Measurements from ENCODE around the gene MPC2. TPM values are rescaled to one million over a fixed set of nuclear protein-coding genes. Genes with fewer than 3 reads are reported as not detected.

Gene MPC2
- total and polyA plus RNA-seq, 2 of the 8 experiments (the other 6 are each of a cell fraction or from before 2014, with no cell fraction given): 18.6 to 40.9 TPM

GRCh38 chr1:167924543-167925231 is 12.2 kb downstream of the MPC2 start:
- Histone ChIP-seq H4K5ac (ENCODE audit: insufficient read length, low read depth, low read length) (no peak overlapping the region), H3K23me2 (ENCODE audit: low read depth, low read length) (no peaks in the 10 kb centered on the region), H3K9me3 (ENCODE audit: insufficient read depth in 2 of 2, low read depth in 1 of 2, low read length in 1 of 2) (no peaks in the 10 kb centered on the region), H3K27me3 (replicated peaks in 1 of 4; ENCODE audit: control insufficient read depth in 3 of 4, extremely low read depth in 1 of 4, insufficient read depth in 3 of 4, low read length in 3 of 4) (no peaks in the 10 kb centered on the region), H2AK5ac (ENCODE audit: low read depth, low read length) (no peak overlapping the region), H3K23ac (ENCODE audit: insufficient read length) (no peak overlapping the region), H3K4me2 (ENCODE audit: insufficient read depth in 1 of 2, low read depth in 2 of 2, low read length in 2 of 2) (no peak overlapping the region), H2BK12ac (ENCODE audit: low read depth, low read length) (no peak overlapping the region), H3K56ac (replicated peaks; ENCODE audit: insufficient read length, low read depth, low read length) (no peak overlapping the region), H4K8ac (ENCODE audit: extremely low read depth, insufficient read depth, low read length) (no peak overlapping the region), H2BK20ac (ENCODE audit: low read length) (no peak overlapping the region), H2BK120ac (replicated peaks; ENCODE audit: low read depth, low read length) (no peak overlapping the region), H3K36me3 (ENCODE audit: control insufficient read depth in 2 of 4, insufficient read depth in 4 of 4, low read length in 3 of 4) (no peaks in the 10 kb centered on the region), H3K79me1 (ENCODE audit: low read depth, low read length) (no peaks in the 10 kb centered on the region), H3K4ac (replicated peaks; ENCODE audit: insufficient read length, low read depth, low read length) (no peak overlapping the region), H2BK5ac (ENCODE audit: low read depth, low read length) (no peak overlapping the region), H4K20me1 (replicated peaks in 1 of 2; ENCODE audit: control insufficient read depth in 1 of 2, insufficient read depth in 2 of 2, low read length in 2 of 2) (peaks cover 0 to 2% of the 10 kb centered on the region in 2 experiments), H2AFZ (ENCODE audit: low read length) (no peak overlapping the region), H3K14ac (ENCODE audit: insufficient read length) (no peak overlapping the region), H3K9ac (replicated peaks in 1 of 4; ENCODE audit: extremely low read depth in 1 of 4, low read depth in 3 of 4, low read length in 3 of 4) (no peak overlapping the region), H3K4me1 (replicated peaks in 1 of 4; ENCODE audit: control insufficient read depth in 3 of 4, insufficient read depth in 4 of 4, low read length in 3 of 4) (peaks cover 0 to 3% (median 0%) of the 10 kb centered on the region in 4 experiments; a peak in 1 of 7 replicates), H4K91ac (replicated peaks; ENCODE audit: insufficient read length, low read length) (no peak overlapping the region), H3K4me3 (ENCODE audit: extremely low read depth in 1 of 4, insufficient read depth in 2 of 4, low read depth in 3 of 4, low read length in 4 of 4) (no peak overlapping the region), H3K27ac (ENCODE audit: low read depth, low read length) (no peak overlapping the region), H3K79me2 (ENCODE audit: control insufficient read depth in 1 of 2, insufficient read depth in 2 of 2, low read length in 2 of 2) (no peaks in the 10 kb centered on the region), H3K18ac (ENCODE audit: extremely low read depth, low read length) (no peak overlapping the region), H2BK15ac (ENCODE audit: low read length) (no peak overlapping the region)
- DNase-seq (ENCODE audit: low read depth in 1 of 2, low spot score in 2 of 2) (no peak), FAIRE-seq (no peak)
- no peak for TF ChIP-seq SP2 (IDR thresholded peaks at IDR 0.05; ENCODE audit: low read length)
- no peak for TF ChIP-seq JUND (IDR thresholded peaks at IDR 0.05; ENCODE audit: low read length)
- no peak for TF ChIP-seq KDM4A (IDR thresholded peaks at IDR 0.05; ENCODE audit: low read depth, low read length, severe bottlenecking)
- 90% methylated on average over 2 of the region's 2 CpGs; no CpG with 5 or more reads in 1 of the 2 experiments for WGBS, 2 experiments (ENCODE audit: extremely low coverage in 1 of 2, insufficient coverage in 1 of 2, insufficient read length in 1 of 2, insufficient replicate concordance in 2 of 2, low coverage in 1 of 2, low lambda C conversion rate in 2 of 2, missing lambda C conversion rate in 1 of 2)
- CTCF ChIA-PET (ENCODE audit: partially characterized antibody): interaction anchor here (1.3 to 1.6 kb wide), 3 partner anchors 10 to 31 kb away, joined by 3 to 4 read pairs (median 3); no protein-coding TSS in a partner anchor
- POLR2A ChIA-PET (ENCODE audit: partially characterized antibody): interaction anchor here (1.3 to 1.5 kb wide), 2 partner anchors 11 to 12 kb away, joined by 4 to 5 read pairs; partner anchors contain the start of genes DCAF6 and MPC2
